HUES64 (cell line): ENCODE measurements around the gene USP28.

Source experiments
- H3K27ac ChIP-seq: 2 replicates; pipeline ENCODE4 v1.7.0; 2013; ENCODE audit warnings: low read depth, low read length, inconsistent platforms
- H3K27me3 ChIP-seq: 2 replicates; pipeline ENCODE4 v1.6.1; 2013; ENCODE audit warnings: mild to moderate bottlenecking, low read length; ENCODE audit not compliant: insufficient read depth
- H3K36me3 ChIP-seq: 2 replicates; pipeline ENCODE4 v1.6.1; 2013; ENCODE audit warnings: mild to moderate bottlenecking, low read length; ENCODE audit not compliant: insufficient read depth
- H3K4me1 ChIP-seq: 2 replicates; pipeline ENCODE4 v1.6.1; 2013; ENCODE audit warnings: mild to moderate bottlenecking, low read length, moderate library complexity; ENCODE audit not compliant: insufficient read depth
- H3K4me3 ChIP-seq: 2 replicates; pipeline ENCODE4 v1.5.1; 2013; ENCODE audit warnings: mild to moderate bottlenecking, low read length, moderate library complexity
- H3K9ac ChIP-seq: 2 replicates; pipeline ENCODE4 v1.6.1; 2013; ENCODE audit warnings: mild to moderate bottlenecking, low read depth, low read length
- H3K9me3 ChIP-seq: 2 replicates; pipeline ENCODE4 v1.6.1; 2013; ENCODE audit warnings: low read depth, low read length; ENCODE audit not compliant: insufficient read depth
- WGBS: fragments of 150-250, 120-280 bp; methylation state at CpG from one replicate; pipeline ENCODE4 v1.1.7; 2013; ENCODE audit warnings: missing lambda C conversion rate; 5-methylcytosine and 5-hydroxymethylcytosine counted together

USP28 gene

GRCh38 chr11:113835306-113835705 lies 40.1 kb downstream of the USP28 start:
- no peak overlapping the region for H3K4me3 ChIP-seq
- WGBS, result 92% methylated on average over 4 of the region's 4 CpGs

GRCh38 chr11:113833151-113833550 lies 42.2 kb downstream of the USP28 start:
- 95% methylated on average over 8 of the region's 8 CpGs for WGBS
- H3K36me3 ChIP-seq, result peaks cover 98% of the 10 kb centered on the region
- no peaks in the 10 kb centered on the region for H3K9me3 ChIP-seq
- no peaks in the 10 kb centered on the region for H3K4me1 ChIP-seq
- no peak overlapping the region for H3K9ac ChIP-seq
- no peak overlapping the region for H3K4me3 ChIP-seq
- no peak overlapping the region; the same call in 1 of the 2 replicates for H3K27ac ChIP-seq
- no peaks in the 10 kb centered on the region for H3K27me3 ChIP-seq

More at GRCh38 chr11:113835306-113835705, 40.1 kb downstream of the USP28 start:
- no peaks in the 10 kb centered on the region for H3K9me3 ChIP-seq
- no peaks in the 10 kb centered on the region for H3K4me1 ChIP-seq
- H3K27ac ChIP-seq, result no peak overlapping the region
- H3K36me3 ChIP-seq, result peaks cover 97% of the 10 kb centered on the region
- H3K27me3 ChIP-seq, result no peaks in the 10 kb centered on the region
- H3K9ac ChIP-seq, result no peak overlapping the region

GRCh38 chr11:113831314-113831713 lies 44.1 kb downstream of the USP28 start:
- no peak overlapping the region for H3K4me3 ChIP-seq
- WGBS, result 98% methylated on average over 4 of the region's 4 CpGs
- H3K27ac ChIP-seq, result no peak overlapping the region
- H3K36me3 ChIP-seq, result peaks cover 97% of the 10 kb centered on the region
- no peaks in the 10 kb centered on the region for H3K9me3 ChIP-seq
- no peaks in the 10 kb centered on the region for H3K27me3 ChIP-seq
- no peaks in the 10 kb centered on the region for H3K4me1 ChIP-seq
- H3K9ac ChIP-seq, result no peak overlapping the region

GRCh38 chr11:113829751-113830150 lies 45.6 kb downstream of the USP28 start:
- H3K4me3 ChIP-seq, result no peak overlapping the region
- 97% methylated on average over 2 of the region's 2 CpGs for WGBS
- H3K36me3 ChIP-seq, result peaks cover 98% of the 10 kb centered on the region

GRCh38 chr11:113828191-113828590 lies 47.2 kb downstream of the USP28 start:
- no peaks in the 10 kb centered on the region for H3K27me3 ChIP-seq
- 100% methylated on average over 1 of the region's 1 CpG for WGBS
- H3K9ac ChIP-seq, result no peak overlapping the region
- H3K36me3 ChIP-seq, result peaks cover 95% of the 10 kb centered on the region
- H3K9me3 ChIP-seq, result no peaks in the 10 kb centered on the region
- no peak overlapping the region for H3K4me3 ChIP-seq
- H3K27ac ChIP-seq, result no peak overlapping the region
- no peaks in the 10 kb centered on the region for H3K4me1 ChIP-seq

More at GRCh38 chr11:113829751-113830150, 45.6 kb downstream of the USP28 start:
- no peak overlapping the region for H3K27ac ChIP-seq
- no peaks in the 10 kb centered on the region for H3K9me3 ChIP-seq
- H3K9ac ChIP-seq, result no peak overlapping the region
- no peaks in the 10 kb centered on the region for H3K4me1 ChIP-seq
- H3K27me3 ChIP-seq, result no peaks in the 10 kb centered on the region

GRCh38 chr11:113827477-113827876 lies 47.9 kb downstream of the USP28 start:
- Histone ChIP-seq H3K27me3 (no peaks in the 10 kb centered on the region), H3K27ac (no peak overlapping the region), H3K9ac (no peak overlapping the region), H3K4me3 (no peak overlapping the region), H3K4me1 (no peaks in the 10 kb centered on the region), H3K36me3 (peaks cover 95% of the 10 kb centered on the region), H3K9me3 (no peaks in the 10 kb centered on the region)
- WGBS, result 97% methylated on average over 3 of the region's 3 CpGs

GRCh38 chr11:113818426-113818825 lies 56.9 kb downstream of the USP28 start:
- 95% methylated on average over 3 of the region's 3 CpGs for WGBS

GRCh38 chr11:113817626-113818025 lies 57.7 kb downstream of the USP28 start:
- Histone ChIP-seq H3K4me1 (peaks cover 5% of the 10 kb centered on the region; the same call in 1 of the 2 replicates), H3K36me3 (peaks cover 90% of the 10 kb centered on the region), H3K4me3 (no peak overlapping the region), H3K27ac (no peak overlapping the region), H3K9me3 (no peaks in the 10 kb centered on the region), H3K9ac (no peak overlapping the region), H3K27me3 (no peaks in the 10 kb centered on the region)
- WGBS, result 96% methylated on average over 6 of the region's 6 CpGs

More at GRCh38 chr11:113818426-113818825, 56.9 kb downstream of the USP28 start:
- Histone ChIP-seq H3K27ac (no peak overlapping the region), H3K36me3 (peaks cover 90% of the 10 kb centered on the region), H3K4me3 (no peak overlapping the region), H3K9me3 (no peaks in the 10 kb centered on the region), H3K27me3 (no peaks in the 10 kb centered on the region), H3K4me1 (peaks cover 5% of the 10 kb centered on the region; the same call in 1 of the 2 replicates), H3K9ac (no peak overlapping the region)

GRCh38 chr11:113817162-113817561 lies 58.2 kb downstream of the USP28 start:
- Histone ChIP-seq H3K27me3 (no peaks in the 10 kb centered on the region), H3K27ac (no peak overlapping the region), H3K4me1 (peaks cover 5% of the 10 kb centered on the region; the same call in 1 of the 2 replicates), H3K36me3 (peaks cover 91% of the 10 kb centered on the region), H3K4me3 (no peak overlapping the region), H3K9ac (no peak overlapping the region), H3K9me3 (no peaks in the 10 kb centered on the region)
- WGBS, result 100% methylated on average over 1 of the region's 1 CpG

- peaks cover 5% of the 10 kb centered on the region; the same call in 1 of the 2 replicates for H3K4me1 ChIP-seq
- no peaks in the 10 kb centered on the region for H3K27me3 ChIP-seq
- H3K9ac ChIP-seq, result peak overlapping the region; percentile 40; the same call in 1 of the 2 replicates
- H3K9me3 ChIP-seq, result no peaks in the 10 kb centered on the region
- H3K4me3 ChIP-seq, result no peak overlapping the region
- H3K36me3 ChIP-seq, result peaks cover 94% of the 10 kb centered on the region
- H3K27ac ChIP-seq, result 0 out of 2 replicates have a peak overlapping the region, but pooled peaks have one; percentile 1
Observed at GRCh38 chr11:113814181-113814580, 61.2 kb downstream of the USP28 start.

GRCh38 chr11:113808931-113809330 lies 66.4 kb downstream of the USP28 start:
- WGBS, result 88% methylated on average over 1 of the region's 2 CpGs
- H3K27me3 ChIP-seq, result no peaks in the 10 kb centered on the region
- H3K4me3 ChIP-seq, result no peak overlapping the region
- H3K27ac ChIP-seq, result no peak overlapping the region
- no peak overlapping the region for H3K9ac ChIP-seq
- peaks cover 2% of the 10 kb centered on the region; the same call in 1 of the 2 replicates for H3K4me1 ChIP-seq
- H3K36me3 ChIP-seq, result peaks cover 98% of the 10 kb centered on the region
- H3K9me3 ChIP-seq, result no peaks in the 10 kb centered on the region

- Histone ChIP-seq H3K4me1 (no peaks in the 10 kb centered on the region), H3K36me3 (peaks cover 98% of the 10 kb centered on the region), H3K9me3 (no peaks in the 10 kb centered on the region), H3K9ac (no peak overlapping the region), H3K4me3 (no peak overlapping the region), H3K27ac (no peak overlapping the region), H3K27me3 (no peaks in the 10 kb centered on the region)
- 68% methylated on average over 2 of the region's 2 CpGs for WGBS
Observed at GRCh38 chr11:113806406-113806805, 69.0 kb downstream of the USP28 start.
